Measurements from ENCODE around the gene TRIM50.

DNA sequence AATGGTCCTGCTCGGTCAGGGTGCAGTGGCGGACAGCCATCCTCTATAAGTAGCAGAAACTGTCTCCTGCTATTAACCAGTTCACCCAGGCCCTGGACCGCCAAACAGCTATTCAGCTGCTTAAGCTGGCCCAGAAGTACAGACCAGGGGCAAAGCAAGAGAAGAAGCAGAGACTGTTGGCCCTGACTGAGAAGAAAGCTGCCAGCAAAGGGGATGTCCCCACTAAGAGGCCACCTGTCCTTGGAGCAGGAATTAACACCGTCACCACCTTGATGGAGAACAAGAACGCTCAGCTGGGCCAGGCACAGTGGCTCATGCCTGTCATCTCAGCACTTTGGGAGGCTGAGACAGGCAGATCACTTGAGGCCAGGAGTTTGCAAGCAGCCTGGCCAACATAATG is 13.6 kb downstream of the TRIM50 start:
- TF ChIP-seq CTCF (optimal IDR thresholded peaks at IDR 0.05 in 1 of 3, IDR thresholded peaks at IDR 0.05 in 1 of 3, conservative IDR thresholded peaks at IDR 0.05 in 1 of 3; ENCODE audit: extremely low read depth in 1 of 3, insufficient read depth in 2 of 3, low read length in 3 of 3) (no peak), EZH2 (IDR thresholded peaks at IDR 0.05; ENCODE audit: low read length) (no peak)

Data from keratinocyte (primary cell).